HG02840 (cell line): ENCODE results near the gene BLOC1S6.
"Not testable (repeated sequence)": the region's sequence is repeated elsewhere in the genome, so short reads cannot be mapped to it uniquely, and the experiment has no call there.

ENCODE experiments used
- ATAC-seq: cut with Tn5 transposase; IDR thresholded peaks from one replicate; pipeline ENCODE4 v1.9.1; 2021; ENCODE audit warnings: mild to moderate bottlenecking, moderate library complexity, moderate number of reproducible peaks; ENCODE audit not compliant: unreplicated experiment, low FRiP score

The BLOC1S6 gene

DNA sequence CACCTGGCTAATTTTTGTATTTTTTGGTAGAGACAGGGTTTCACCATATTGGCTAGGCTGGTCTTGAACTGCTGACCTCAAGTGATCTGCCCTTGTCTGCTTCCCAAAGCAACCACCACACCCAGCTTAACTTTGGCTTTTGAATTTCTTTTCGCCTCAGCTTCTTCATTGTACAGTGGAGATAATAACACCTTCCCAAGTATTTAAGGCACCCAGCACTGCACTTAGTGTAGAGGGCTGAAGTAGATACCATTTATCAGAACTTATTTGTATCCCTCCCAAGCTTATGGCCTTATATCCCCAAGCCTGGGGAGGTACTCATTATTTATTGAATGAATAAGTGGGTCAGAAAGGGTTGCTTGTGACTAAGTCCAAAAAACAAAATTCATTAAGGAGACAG, 50.0 kb downstream of the BLOC1S6 start:
- ATAC-seq: no peak

DNA sequence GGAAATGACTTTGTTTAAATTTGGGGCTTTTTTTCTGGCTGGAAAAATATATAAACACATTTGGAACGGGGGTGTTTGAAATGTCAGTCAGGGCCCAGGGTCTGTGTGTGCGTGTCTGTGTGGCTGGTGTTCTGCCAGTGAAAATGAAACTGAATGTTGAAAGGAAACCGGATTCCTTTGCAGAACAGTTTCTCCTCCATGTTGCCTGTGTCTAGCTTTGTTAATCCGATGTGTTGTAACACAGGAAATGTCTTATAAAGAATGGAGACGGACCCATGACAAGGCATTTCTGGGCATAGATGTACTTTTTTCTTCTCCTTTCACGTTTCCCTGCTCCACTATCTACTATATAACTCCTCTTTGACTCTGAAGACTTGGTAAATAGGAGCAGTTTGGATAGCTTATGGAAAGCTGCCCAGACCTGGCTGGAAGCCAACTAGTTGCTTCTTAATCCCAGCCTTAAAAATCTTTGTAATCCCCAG, 50.4 kb downstream of the BLOC1S6 start:
- ATAC-seq: peak; percentile 45

DNA sequence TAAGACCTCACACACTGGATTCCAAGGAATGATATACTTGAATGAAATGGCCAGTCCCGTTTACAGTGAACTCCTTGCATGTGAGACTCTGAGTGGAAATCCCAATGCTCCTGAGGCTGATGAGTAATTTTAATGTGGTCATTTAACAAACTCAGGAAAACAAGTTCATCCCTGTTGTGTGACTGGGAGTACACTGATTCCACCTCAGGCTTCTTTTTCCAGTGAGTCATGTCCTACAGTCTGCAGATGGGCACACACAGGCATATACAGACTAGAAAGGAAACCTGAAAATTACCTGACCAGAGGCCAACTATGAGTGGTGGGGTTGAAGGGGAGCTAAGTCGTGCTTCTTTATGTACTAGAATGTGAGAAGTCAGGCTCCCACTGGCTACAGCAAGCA, 53.4 kb downstream of the BLOC1S6 start:
- ATAC-seq: no peak

DNA sequence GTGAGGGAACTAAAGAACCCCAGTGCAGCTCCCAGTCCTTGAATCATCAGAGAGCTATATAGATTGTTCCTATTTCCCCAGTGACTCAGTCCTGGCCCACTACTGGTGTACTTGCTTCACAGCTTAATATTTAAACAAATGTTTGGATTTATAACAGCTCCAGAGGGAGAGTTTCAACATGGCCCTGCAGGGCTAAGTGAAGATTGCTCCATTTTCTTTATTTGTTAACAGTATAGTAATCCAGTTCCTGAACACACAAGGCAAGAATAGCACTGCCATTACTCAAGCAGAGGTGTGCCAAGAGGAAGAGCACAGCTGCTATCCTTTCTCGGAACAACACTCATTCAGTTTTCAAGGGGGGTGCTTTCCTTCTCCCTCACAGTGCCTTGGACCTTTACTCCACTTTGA, 54.2 kb downstream of the BLOC1S6 start:
- no peak for ATAC-seq

DNA sequence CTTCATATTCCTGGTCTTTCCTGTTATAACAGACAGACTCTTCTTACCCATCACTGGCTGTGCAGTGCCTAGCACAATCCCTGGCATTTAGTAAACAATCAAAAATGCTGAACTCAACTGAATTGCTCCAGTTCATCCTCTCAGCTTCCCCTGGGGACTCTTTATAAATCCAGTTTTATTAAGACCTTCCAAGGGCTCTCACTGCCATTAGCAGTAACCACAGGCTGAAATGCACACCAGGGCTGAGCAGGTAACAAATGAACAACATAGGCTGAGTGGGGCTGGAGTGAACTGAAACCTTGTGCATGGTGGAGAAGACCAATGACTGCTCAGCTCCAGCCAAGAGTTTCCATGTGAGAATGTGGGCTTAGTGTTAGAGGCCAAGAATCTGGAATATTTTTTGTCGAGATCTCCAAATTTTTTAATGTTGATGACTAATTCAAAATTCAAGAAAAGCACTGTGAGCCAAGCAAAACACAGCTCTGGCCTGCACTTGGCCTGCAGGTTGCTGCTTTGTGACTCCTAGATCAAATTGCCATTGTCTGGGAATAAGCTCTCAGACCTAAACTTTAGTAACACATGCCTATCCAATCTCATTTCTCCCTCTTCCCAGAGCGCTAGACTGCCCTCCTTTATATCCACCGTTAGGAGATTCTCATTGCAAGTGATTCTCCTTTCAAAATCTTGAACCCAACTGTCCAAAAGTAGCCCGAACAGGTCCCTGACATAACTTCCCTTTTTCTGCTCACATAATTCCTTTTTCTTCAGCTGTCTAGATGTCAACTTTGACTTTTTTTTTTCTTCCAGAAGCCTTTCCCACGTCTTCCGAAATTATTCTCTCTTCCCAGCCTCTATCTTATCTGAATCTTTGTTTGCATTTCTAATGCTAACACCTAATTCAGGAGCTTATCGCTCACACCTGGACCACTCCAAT, 55.1 kb downstream of the BLOC1S6 start:
- no peak for ATAC-seq

DNA sequence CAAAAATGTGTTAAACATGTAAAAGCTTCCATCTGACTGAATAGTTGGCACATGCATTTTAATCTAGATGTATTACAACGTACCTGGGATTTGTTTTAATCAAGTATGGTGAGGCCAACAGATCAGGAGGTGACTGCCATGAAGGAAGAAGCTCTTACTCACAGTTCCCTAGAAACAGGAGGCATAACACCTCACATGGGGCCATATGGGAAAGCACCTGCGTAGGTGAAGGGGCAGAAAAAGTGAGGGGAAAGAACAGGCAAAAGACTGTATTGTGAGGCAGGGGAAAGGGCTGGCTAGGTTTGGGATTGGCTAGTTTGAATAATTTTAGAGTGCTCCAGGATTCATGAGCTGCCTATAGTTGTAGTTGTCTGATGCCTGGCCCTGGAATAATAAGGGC, 57.3 kb downstream of the BLOC1S6 start:
- ATAC-seq: no peak

DNA sequence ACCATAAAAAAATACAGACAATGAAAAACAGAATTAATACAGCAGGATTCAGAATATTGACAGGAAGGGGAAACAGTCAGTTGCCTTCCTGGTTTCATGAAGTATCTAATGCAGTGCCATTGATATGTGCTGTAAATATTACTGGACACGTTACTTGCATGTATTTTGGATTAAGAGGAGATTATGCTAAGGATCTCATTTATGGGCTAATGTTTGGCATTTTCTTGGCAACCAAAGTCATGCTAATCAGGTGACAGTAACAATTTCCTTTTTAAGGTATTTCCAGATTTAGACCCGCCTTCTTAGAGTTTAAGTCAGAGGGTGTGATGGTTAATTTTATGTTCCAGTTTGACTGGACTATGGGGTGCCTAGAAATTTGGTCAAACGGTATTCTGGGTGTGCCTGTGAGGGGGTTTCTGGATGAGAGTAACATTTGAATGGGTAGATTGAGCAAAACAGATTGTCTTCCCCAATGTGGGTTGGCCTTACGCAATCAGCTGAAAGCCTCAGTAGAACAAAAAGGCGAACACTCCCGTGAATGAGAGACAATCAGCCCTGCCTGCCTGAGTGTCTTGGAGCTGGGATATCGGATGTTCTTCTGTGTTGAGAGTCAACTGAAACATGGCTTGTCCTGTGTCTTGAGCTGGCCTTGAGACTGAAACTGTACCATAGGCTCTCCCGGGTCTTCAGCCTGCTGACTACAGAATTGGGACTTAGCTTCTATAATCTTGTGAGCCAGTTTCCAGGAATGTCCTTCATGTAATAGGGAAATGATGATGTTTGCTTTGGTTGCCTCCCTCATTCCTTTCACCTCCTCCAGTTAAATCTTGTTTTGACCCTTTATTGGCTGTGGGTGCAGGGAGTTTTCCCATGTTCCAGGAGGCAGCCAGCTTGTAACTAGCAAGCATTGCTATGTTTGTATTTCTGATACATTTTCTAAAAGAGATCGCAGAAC, 58.1 kb downstream of the BLOC1S6 start:
- no peak for ATAC-seq

DNA sequence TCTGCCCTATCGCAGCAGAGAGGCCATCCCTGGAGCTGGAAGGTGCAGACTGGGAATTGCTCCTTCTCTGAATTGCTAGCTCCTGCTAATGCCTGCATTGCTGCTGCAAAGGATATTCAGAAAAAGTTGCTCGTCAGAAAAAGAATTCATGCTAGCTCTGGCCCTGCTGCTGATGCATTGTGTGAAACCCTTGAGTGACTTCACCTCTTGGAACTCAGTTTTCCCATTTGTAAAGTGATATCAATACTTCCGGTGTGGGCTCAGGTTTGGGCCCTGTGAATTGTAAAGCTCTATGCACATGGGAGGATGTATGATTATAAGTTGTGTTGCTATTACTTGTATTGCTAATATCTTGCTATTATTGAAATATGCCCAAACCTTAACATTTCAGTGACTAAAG, 59.0 kb downstream of the BLOC1S6 start:
- ATAC-seq: no peak

DNA sequence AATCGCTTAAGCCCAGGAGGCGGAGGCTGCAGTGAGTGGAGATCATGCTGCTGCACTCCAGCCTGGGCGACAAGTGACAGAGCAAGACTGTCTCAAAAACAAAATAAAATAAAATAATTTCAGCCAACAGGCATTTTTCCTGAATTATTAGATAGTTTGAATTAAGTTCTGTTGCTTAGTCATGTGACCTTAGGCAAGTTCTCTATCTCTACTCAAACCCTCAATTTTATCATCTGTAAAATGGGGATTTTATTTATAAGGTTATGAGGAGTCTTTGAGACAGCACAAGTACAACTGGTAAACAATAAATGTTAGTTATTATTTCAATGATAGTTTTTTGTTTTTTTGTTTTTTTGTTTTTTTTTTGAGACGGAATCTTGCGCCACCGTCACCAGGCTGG, 60.6 kb downstream of the BLOC1S6 start:
- ATAC-seq: no peak

DNA sequence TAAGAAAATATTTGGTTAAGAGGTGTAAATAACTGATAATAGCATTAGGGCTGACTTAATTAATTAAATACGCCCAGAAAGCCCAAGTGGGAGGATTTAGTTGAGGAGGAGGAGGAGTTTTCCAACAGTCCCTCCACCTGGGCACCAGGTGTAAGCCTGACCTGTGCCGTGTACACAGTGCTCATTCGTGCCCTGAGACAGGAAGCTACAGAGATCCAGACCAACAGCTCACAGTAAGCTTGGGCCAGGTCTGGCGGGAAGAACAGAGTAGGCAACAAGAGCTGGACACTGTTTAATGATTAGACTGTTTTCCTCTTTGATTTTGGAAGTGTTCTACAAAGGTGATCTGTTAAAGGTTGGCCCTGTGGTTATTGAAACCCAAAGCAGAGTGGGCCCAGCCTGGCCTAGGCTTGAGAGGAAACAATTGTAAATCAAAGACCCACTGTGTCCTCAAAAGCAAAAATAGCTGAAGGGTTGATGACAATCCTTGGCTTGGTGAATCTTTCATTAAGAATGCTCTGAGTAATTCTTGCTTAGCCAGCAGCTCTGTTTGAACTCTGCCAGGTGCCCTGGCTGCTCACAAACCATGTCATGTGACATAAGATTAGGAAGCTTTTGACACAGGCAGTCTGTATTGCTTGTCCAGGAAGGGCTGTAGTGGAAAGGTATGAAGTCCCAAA, 61.5 kb downstream of the BLOC1S6 start:
- no peak for ATAC-seq

DNA sequence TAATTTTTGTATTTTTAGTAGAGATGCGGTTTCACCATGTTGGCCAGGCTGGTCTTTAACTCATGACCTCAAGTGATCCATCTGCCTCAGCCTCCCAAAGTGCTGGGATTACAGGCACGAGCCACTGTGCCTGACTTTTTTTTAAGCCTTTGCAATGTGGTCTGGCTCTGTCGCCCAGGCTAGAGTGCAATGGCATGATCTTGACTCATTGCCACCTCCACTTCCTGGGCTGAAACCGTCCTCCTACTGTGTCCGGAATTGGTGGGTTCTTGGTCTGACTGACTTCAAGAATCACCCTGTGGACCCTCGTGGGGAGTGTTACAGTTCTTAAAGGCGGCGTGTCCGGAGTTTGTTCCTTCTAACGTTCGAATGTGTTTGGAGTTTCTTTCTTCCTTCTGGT, 62.8 kb downstream of the BLOC1S6 start:
- not testable (repeated sequence) for ATAC-seq

DNA sequence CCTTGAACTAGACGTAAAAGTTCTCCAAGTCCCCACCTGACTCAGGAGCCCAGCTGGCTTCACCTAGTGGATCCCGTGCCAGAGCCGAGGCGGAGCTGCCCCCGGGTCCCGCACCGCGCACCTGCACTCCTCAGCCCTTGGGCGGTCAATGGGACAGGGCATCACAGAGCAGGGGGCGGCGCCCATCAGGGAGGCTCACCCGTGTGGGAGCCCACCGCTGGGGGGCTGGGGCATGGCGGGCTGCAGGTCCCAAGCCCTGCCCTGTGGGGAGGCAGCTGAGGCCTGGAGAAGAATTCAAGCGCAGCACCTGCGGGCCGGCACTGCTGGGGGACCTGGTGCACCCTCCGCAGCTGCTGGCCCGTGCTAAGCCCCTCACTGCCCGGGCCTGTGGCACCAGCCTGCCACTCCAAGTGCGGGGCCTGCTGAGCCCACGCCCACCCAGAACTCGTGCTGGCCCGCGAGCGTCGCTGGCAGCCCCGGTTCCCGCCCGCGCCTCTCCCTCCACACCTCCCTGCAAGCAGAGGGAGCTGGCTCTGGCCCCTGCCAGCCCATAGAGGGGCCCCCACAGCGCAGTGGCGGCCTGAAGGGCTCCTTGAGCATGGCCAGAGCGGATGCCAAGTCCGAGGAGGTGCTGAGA, 63.8 kb downstream of the BLOC1S6 start:
- no peak for ATAC-seq

DNA sequence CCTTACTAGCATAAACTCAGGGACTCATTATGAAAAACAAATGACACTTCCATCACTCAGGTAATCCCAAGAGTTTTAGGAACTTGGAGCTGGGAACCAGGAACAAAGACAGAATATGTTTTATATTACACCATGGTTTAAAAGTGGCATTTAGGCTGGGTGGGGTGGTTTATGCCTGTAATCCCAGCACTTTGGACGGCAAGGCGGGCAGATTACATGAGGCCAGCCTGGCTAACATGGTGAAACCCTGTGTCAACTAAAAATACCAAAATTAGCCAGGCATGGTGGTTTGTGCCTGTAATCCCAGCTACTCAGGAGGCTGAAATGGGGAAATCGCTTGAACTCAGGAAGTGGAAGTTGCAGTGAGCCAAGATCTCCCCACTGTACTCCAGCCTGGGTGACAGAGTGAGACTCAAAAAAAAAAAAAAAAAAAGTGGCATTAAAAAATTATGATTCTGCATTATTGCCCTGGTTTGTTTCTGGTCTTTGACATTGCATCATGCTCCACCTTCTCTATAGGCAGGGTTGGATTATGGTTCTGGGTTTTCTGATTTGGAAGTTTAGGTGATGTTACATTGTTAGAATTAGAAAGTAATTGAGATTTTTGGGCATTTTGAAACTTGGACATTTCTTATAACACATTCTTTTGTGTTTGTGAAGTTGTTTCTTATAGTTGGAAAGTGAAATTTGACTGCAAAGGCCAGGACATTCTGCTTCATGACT, 66.7 kb downstream of the BLOC1S6 start:
- no peak for ATAC-seq

DNA sequence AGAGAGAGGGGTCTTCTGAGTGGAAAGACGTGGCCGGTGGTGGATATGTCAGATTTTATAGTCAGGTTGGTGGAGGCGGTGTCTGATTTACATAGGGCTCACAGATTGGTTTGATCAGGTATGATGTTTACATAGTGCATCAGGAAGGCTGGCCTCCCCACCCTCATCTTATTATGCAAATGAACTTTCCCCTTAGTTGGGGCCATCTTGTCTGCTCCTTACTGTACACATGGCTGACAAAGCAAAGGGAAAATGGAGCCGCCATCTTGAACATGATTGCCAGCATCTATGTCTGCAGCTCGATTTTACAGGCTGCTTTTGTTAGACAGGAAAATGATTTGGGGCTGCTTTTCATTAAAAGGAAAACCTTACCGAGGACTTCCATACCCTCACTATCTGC, 67.6 kb downstream of the BLOC1S6 start:
- ATAC-seq: no peak

DNA sequence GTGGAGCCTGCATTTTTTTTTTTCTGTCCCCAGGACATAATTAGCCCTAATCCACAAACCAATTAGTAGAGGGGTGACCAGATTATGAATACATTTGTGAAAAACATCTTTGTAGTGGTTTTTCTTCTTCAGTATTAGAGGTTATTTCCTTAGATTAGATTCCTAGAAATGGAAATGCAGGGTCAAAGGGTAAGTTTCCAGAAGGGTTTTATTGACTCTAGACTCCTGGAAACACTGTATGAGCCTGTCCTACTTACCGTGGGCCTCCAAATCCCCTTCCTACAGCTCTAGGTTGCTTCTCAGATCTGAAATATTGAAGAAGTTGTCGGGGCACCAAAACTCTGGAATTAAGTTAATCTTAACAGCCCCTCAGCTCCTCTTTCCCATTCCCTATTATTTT, 70.1 kb downstream of the BLOC1S6 start:
- ATAC-seq: no peak

DNA sequence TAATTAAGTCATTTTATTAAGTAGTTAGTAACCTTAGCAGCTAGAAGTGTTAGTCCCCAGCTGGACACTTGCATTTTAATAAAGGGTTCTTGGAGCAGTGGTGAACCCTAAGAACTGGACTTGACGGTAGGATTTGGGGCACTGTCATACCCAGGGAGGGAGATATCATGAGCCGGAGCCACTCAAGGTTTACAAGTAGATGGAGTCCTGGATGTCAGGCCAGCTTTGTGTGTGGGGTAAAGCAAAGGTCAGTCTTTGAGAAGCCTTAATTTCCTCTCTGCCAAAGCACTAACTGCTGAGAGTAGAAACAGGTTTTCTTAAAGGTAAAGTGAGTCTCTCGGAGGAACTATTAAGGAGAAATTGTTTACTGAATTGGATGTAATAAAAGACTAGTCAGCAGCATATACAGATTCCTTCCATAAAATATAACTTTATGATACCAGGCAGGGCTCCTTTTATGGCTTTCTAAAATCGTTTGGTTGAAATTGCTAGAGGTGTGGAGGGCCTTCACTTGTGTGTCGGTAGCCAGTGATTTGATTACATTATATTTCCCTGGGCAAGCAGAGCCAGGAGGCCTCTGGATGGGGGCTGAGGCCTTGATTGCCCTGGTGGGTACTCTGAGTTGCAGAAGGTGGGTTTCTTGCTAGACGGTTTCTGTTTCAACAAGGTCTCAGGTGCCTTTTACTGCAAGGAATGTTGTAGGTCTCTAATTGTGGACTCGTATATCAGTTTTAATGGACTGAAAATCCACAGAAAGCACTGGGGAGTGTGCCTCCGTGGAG, 70.8 kb downstream of the BLOC1S6 start:
- no peak for ATAC-seq
